Measurements from ENCODE around the gene CREB3L2.
"Not testable (repeated sequence)": the region's sequence is repeated elsewhere in the genome, so short reads cannot be mapped to it uniquely, and the experiment has no call there.

Gene CREB3L2

DNA sequence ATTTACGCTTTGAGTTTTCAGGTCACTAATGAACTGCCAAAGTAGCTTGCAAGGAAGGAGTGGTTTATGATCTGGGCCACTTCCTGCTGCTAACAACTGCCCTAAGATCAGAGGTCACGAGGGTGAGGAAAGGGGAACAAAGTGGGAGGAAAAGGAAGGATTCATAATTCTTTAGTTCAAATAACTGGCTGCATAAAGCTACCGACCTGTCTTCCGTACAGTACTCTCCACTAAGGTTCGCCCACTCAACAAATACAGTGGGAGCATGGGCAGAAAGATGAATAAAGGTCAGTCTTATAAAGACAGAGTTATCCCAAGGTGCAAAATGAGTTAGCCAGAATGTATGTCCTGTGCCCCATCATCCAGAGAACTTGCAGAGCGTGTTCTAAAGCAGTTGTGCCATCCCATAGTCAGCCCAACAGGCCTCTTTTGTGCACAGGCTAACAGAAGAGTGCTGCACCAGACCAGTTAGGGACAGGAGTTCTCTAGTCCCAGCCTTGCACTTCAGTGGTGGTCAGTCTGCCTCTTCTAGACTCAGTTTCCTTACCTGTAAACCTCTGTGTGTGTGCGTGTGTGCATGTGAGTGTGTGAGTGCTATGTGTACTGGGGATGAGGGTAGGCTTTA is 65.9 kb downstream of the CREB3L2 start:
- peak in 3 of 58 donors; percentile 2 to 10 (median 2) for DNase-seq

DNA sequence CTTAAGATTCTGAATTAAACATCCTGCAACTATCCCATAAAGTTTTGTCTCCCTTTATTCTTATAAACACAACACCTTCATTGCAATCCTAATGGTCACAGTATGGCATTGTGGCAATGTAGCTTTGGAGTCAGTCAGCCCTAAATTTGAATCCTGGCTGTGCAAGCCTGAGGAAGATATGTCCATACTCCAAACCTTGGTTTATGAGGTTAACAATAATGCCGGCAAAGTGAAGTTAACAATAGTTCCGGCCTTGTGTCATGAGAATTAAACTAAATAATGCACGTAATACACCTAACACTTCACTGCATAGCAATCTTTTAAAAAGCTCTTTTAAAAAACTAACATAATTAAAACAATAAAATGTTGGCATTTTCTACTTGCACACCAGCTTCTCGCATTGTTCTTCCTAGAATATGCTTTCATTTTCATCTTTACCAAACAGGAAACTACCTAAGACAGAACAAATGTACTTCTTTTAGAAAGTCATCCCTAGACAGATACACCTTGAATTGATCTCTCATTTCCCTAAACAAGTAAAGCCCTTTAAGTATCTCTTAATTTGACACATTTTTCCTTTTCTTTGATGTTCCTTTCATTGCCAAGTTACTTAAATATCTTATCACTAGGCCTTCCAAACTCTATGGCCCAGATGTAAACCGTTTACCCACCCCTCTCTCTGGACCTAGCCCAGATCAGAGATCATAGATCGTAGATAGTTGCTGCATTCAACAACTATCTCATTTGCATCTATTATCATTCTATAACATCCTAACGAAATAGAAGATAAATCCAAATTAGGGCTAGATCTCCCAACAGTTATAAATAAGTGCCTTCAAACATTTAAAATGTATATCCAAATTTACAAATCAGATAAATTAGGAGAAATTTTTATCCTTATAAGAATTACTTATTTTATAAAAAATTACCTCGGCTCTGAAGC is 66.7 kb downstream of the CREB3L2 start:
- no peak for DNase-seq

DNA sequence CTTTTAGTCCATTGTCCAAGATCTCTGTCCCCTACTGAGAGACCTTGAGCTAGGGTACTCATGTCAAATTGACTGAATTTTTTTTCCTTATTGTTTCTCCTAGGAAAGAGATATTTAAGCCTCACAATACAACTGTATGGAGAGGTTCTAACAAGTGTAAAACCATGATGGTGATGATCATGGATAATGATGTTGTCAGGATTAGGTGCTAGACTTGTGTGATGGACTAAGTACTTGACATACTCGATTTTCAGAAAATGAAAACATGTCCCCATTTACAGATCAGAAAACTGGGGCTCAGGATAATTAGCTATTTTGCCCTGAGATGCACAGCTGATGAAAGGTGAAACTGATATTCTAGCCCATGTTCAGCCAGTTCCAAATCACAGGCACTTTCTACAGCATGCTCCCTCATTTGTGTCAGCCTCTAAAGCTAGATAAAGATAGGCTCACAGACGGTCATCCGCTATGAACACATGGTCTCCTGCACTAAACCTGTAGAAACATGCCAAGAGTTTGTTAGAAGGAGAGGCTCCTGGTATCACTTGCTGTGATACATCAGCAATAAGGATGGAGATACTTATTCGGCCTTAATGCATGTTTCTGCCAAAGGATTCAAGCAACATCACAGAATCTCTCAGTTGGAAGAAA is 67.6 kb downstream of the CREB3L2 start:
- no peak for DNase-seq

DNA sequence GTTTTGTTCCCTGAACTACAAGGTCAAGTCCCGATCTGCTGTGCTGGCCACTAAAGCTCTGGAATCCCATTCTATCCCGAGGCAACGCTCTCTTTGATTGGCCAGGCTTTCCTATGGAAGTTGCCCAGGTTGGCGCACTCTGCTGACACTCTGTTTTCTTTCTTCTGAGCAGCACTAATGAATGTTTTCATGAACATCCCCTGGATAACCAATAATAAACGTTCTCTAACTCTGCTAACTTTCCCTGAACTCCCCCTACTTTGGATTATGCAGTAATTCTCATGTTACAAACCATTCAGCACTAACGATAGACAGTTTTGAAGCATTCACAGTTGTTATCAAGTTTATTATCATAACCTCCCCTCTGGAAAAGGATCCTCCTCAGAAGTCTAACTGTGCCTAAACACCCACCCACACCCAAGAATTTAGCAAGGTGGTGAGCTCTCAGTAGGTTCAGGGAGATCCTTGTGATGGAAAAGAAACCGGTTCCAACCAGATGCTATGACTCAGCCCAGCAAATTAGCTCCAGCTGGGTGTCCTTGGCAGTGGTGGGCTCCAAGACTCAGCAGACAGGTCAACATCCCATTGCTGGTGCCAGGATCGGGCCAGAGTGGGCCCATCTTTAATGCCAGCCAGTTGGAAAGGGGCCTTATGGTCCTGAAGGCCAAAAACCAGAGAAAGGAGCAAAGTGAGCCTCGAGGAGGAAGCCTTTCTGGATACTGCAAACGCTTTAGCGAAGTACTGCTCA is 68.4 kb downstream of the CREB3L2 start:
- peak in 8 of 58 donors; percentile 4 to 18 (median 14) for DNase-seq

DNA sequence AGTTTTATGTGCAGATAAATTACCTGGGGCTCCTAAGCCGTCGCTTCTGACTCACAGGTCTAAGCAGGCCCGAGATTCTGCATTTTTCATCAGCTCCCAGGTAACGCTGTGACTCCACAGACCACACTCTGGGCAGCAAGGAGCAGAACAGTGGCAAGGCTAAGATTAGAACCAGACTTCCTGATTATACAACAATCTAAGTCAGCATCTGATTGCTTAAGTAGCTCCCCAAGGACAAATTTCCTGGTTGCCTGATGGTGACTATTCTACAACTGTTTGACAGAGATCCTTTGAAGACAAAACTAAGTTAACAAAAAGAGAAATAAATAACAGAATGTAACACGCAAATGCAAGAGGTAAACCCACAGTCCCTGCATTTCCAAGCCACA is 69.0 kb downstream of the CREB3L2 start:
- DNase-seq, result no peak

DNA sequence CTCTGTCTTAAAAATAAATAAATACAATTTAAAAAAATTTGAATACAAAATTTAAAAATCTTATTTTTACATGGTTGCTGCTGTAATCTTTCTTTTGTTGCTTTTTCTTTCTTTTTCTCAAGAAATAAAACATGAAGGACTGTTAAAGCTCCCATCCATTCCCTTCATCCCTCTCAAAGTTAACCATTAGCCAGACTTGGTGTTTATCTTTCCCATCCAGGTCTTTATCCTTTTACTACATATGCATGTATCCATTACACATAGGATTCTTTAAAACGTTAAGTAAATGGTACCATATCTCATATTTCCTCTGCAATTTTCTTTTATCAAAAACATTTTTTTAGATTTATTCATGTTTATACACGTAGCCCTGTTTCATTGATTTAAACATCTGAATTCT is 70.1 kb downstream of the CREB3L2 start:
- no peak for DNase-seq

DNA sequence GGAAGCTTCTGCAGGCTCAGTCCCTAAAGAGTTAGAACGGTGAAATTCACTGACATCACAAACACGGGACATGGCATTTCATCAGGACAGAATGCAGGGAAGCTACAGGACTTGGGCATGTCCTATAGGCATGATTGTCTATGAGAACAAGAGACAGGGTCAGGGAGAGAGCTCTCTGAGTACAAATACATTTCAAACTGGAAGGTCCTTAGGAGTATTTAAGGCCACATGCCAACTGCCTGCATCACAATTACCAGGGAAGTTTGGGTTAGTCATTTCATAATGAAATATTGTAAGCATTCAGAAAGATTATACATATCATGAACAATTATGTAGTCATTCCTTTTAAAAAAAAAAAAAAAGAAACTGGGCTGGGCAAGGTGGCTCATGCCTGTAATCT is 71.3 kb downstream of the CREB3L2 start:
- no peak for DNase-seq

DNA sequence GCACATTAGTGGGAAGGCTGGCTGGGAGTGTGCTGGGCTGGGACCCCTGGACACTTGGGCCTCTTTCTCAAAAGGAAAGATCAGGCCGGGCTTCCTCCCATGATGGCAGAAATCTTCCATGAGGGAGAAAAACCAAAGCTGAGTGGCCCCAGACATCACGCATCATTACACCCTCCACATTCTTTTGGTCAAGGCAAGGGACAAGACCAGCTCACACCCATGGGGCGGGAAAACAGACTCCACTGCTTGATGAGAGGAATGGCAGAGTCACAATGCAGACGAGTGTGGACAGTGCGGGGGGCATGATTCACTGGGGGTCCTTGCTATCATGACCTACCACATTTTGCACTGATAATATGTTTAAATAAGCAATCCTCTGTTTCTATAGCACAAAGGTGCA is 73.3 kb downstream of the CREB3L2 start:
- DNase-seq, result no peak

DNA sequence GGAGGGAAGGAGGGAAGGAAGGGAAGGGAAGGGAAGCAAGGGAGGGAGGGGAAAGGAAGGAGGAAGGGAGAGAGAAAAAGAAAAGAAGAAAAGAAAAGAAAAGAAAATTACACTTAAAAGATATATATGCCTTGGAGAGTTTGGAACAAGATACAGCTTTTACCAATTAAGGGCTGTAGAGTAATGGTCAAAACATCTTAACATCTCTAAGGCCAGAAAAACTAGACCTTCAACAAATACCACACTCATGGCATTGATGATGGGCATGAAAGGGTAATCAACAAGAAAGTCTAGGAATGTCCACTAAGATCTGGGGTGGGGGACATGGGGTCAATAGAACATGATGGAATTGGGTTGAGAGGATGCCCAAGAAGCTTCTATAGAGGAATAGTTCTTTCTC is 74.5 kb downstream of the CREB3L2 start:
- DNase-seq, result no peak

DNA sequence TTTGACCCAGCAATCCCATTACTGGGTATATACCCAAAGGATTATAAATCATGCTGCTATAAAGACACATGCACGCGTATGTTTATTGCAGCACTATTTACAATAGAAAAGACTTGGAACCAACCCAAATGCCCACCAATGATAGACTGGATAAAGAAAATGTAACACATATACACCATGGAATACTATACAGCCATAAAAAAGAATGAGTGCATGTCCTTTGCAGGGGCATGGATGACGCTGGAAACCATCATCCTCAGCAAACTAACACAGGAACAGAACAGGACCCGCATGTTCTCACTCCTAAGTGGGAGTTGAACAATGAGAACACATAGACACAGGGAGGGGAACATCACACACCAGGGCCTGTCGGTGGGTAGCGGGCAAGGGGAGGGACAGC is 75.7 kb downstream of the CREB3L2 start:
- DNase-seq, result not testable (repeated sequence)

DNA sequence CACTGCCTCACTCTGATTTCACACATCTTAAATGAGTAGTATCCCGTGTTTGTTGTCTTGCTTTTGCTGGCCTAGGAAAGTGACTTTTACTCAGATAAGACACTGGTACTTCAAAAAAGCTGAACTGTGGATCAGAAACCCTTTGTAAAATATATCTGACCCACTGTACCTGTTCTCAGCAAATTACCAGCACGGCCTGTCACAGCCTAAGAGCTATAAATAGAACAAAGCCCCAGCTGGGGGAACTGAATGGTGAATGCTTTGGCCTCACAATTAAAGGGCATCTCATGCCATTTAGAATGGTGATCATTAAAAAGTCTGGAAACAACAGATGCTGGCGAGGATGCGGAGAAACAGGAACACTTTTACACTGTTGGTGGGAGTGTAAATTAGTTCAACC is 76.1 kb downstream of the CREB3L2 start:
- DNase-seq, result no peak

DNA sequence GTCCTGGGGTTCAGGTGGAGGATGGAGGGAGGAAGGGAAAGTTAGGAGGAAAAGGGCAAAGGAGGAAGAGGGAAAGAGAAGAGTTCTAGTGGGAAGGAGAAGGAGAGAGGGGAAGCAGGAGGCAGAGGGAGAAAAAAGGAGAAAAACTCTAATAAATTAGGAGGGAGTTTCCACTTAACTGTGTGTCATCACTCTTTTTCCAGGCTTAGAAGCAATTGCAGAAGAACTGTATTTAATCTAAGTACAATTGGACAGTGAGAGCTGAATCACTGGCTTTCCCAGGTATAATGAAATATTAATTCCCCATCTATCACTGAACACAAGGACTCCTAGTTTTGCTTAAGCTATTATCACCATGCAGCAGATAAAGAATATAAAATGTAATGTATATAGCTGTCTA is 76.8 kb downstream of the CREB3L2 start:
- no peak for DNase-seq

DNA sequence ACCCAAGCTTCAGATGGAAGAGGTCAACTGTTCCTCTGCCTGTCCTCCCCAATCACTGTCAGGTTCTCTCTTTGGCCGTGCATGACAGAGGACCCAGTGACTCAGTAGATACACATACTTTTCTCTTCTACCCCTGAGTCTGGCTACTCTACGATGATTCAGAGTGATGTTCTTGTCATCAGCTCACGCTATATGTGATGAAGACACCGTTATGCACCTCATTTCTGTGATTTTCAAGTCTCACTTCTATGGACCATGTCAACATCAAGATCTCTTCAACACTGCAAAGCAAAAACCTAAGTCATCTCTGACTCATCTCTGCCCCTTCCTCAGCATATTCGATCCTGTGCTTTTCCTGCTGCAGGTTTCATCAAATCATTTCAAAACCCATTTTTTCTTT is 78.5 kb downstream of the CREB3L2 start:
- no peak for DNase-seq

DNA sequence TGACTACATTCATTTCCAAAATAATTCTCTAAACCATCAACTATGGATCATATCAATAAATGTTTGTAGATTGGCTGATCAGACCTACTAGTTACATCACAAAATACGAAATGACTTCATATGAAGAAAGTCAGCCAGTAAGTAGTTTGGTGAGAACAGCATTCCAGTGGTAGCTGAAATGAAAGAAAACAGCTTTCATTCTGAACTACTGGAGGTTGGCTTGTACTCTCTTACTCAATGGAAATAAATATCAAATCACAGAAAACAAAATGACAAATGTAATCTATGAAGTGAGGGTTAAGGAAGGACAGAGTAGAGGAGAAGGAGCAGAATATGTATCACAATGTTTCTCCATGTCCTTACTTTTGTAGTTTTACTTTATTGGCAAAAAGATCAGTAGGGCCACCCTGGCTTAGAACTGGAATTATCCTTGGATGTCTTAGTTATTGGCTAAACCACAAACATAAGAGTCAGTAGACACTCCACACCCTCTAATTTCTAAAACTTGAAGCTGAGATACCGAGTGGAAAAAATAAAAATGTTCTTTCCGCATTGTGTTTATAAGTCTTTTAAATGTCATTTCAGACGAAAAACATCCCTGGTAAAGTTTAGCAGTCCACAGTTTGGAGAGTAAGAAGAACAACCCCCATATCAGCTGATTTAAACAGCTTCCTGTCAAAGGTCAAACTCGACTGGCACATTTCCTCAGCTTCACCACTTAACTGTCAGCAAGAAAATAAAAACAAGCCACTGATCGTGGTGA is 81.1 kb downstream of the CREB3L2 start:
- no peak for DNase-seq

DNA sequence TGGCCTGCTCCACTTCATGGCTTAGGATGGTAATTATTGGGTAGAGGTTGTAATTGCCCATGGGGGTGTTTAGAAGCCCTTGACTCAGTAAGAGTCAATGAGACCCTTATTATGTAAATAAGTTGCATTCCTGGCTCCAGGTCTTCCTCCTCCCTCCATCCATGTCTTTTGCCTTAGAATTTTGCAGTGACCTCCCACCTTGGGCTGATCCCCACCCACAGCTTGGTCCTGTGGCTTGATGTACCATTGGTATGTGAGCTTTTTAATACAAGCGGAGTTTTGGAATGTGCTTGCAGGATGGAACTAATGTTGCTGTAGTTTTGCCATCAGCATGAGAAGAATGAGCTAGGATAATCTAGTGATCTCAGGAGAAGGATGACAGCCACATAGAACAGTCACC is 81.9 kb downstream of the CREB3L2 start:
- no peak for DNase-seq

DNA sequence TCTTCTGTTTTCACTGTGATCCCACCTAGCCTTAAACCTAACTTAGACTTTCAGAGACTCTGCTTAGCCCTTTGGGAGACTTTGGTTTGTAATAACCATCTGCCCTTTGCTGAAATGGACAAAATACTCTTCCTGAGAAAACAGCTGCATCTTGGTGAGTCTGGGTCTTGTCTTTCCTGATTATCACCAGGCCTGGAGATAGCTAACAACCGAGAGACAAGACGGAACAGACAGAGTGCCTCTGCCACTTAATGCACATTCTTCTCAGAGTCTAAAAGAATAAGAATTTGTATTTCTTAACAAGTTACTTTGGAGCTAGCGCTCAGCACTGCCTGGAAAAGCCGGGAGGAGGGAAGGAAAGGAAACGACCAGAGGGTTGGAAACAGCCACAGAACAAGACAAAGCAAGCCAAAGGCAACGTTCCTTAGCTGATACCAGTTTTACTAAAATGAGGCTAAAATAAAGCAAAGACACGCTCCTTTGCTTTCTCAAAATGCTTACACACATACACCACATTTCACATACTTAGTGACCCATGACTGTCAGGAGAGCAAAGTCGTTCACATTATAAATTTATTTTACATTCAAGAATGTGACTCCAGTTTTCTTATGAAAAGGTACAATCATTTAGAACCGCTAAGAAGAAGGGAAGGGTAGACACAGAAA is 84.8 kb downstream of the CREB3L2 start:
- no peak for DNase-seq

DNA sequence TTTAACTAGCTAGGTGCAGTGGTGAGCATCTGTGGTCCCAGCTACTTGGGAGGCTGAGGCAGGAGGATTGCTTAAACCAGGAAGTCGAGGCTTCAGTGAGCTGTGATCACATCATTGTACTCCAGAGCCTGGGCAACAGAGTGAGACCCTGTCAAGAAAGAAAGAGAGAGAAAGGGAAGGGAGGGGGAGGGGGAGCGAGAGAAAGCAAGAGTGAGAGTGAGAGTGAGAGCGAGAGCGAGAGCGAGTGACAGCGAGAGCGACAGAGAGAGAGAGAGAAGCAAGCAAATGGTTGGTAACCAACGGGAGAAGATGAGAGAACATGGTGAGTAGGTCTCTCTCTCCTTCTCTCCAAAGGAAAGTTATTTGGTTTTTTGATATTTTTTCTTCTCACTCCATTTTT is 85.3 kb downstream of the CREB3L2 start:
- no peak for DNase-seq

DNA sequence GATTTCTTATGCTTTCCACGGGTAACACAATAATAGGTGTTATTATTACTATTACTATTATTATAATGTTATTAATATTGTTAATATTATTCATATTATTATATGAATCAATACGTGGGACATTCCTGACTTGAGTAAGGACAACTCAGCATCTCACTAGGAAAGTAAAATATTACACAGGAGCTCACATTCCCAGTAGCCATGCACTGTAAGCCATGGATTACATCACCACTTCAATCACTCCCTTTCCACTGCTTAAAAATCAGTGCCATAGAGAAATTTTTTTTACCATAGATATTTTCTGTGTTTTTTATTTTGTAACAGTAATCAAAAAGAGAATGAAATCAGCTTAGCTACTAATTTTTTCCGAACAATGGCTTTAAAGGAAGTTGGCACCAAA is 86.6 kb downstream of the CREB3L2 start:
- DNase-seq, result no peak

DNA sequence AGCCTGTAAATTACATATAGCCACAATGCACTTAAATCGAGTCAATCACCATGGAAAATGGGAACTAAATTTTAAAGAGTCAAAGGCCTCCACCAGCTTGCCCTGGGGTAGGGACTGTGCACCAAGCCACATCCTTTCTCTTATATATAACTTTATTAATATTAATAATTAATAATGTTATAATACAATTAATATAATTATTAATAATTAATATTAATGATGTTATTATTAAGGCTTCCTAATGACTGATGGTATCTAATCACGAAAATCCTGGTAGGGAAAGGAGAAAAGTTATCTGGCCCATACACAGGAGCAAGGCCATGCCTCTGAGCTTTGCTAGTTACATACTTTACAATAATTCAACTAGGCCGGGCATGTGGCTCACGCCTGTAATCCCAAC is 87.9 kb downstream of the CREB3L2 start:
- DNase-seq, result no peak

DNA sequence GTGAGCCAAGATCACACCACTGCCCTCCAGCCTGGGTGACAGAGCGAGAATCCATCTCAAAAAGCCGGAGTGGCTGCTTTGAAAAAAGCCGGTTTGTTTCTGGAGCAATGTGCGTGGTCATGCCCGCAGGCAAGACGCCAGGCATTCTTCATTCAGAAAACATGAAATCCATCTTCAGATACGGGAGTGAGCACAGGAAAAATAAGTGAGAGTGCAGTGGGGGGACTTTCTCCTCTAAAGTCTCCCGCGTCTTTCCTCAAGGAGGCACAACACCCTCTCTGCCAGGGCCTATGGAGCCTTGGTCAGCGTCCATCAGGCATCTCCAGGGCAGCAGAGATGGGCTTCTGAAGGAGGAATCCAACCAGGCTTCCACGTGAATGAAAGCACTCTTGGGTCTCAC is 92.8 kb downstream of the CREB3L2 start:
- DNase-seq, result peak in 24 of 58 donors; percentile 3 to 78 (median 29)
